ENCODE data around the gene GPS2.

The GPS2 gene

GRCh38 chr17:7293159-7293558 lies 22.0 kb downstream of the GPS2 start:
- no peak for DNase-seq (ENCODE audit: low read depth)

- no peak for DNase-seq (ENCODE audit: low read depth)
These were observed 22.4 kb downstream of the GPS2 start for GRCh38 chr17:7292729-7293128.

- DNase-seq (ENCODE audit: low read depth): no peak
These were observed 23.0 kb downstream of the GPS2 start for GRCh38 chr17:7292194-7292593.

GRCh38 chr17:7290685-7291084 lies 24.5 kb downstream of the GPS2 start:
- DNase-seq (ENCODE audit: low read depth): no peak

GRCh38 chr17:7290166-7290565 lies 25.0 kb downstream of the GPS2 start:
- DNase-seq (ENCODE audit: low read depth): no peak

GRCh38 chr17:7289256-7290032 lies 25.7 kb downstream of the GPS2 start:
- no peak for DNase-seq (ENCODE audit: low read depth)

- no peak for DNase-seq (ENCODE audit: low read depth)
These were observed 29.5 kb downstream of the GPS2 start for GRCh38 chr17:7285679-7286078.

- no peak for DNase-seq (ENCODE audit: low read depth)
These were observed 30.2 kb downstream of the GPS2 start for GRCh38 chr17:7284911-7285310.

- DNase-seq (ENCODE audit: low read depth): no peak
These were observed 31.5 kb downstream of the GPS2 start for GRCh38 chr17:7283471-7284216.

GRCh38 chr17:7282752-7283321 lies 32.3 kb downstream of the GPS2 start:
- no peak for DNase-seq (ENCODE audit: low read depth)

GRCh38 chr17:7281953-7282751 lies 33.0 kb downstream of the GPS2 start:
- DNase-seq (ENCODE audit: low read depth): no peak

- DNase-seq (ENCODE audit: low read depth): peak; percentile 82
These were observed 33.8 kb downstream of the GPS2 start, which contains the start of gene SLC2A4 for GRCh38 chr17:7281074-7281952. SLC2A4 (plus strand) TSS chr17:7281718; CDS start chr17:7281935, 217 bp downstream.

- DNase-seq (ENCODE audit: low read depth): peak; percentile 71
These were observed 34.6 kb downstream of the GPS2 start for GRCh38 chr17:7280519-7281073.

GRCh38 chr17:7279448-7279847 lies 35.7 kb downstream of the GPS2 start:
- no peak for DNase-seq (ENCODE audit: low read depth)

GRCh38 chr17:7266784-7267183 lies 48.4 kb downstream of the GPS2 start:
- DNase-seq (ENCODE audit: low read depth): no peak

GRCh38 chr17:7263801-7264078 lies 51.4 kb downstream of the GPS2 start:
- no peak for DNase-seq (ENCODE audit: low read depth)

- no peak for DNase-seq (ENCODE audit: low read depth)
These were observed 52.0 kb downstream of the GPS2 start for GRCh38 chr17:7262935-7263800.

All from stimulated activated CD8-positive, alpha-beta memory T cell treated with anti-CD3 and anti-CD28 coated beads, Interleukin-4, amount 100 ng/mL, for 24 hours (primary cell).